Heart left ventricle (tissue), 13 donors: ENCODE data around the gene PCNT.

Experiments used
- POLR2A ChIP-seq, 2 donors: fragments of 450-650 bp; IDR thresholded peaks; one replicate each; pipeline ENCODE4 v1.6.1; 2017; ENCODE audit warnings: antibody characterized with exemption in 2 of 2, mild to moderate bottlenecking in 2 of 2, moderate library complexity in 2 of 2
- TF ChIP-seq, protein P1 (sequence below), 12 donors: fragments of 200-600 bp; sonication (generic) in 4 of 12; IDR thresholded peaks; one replicate each; pipeline versions ENCODE4 v1.5.0 to v1.8.0; 2018 to 2022; ENCODE audit warnings: antibody characterized with exemption in 12 of 12, mild to moderate bottlenecking in 5 of 12
- donor health status: ischemic (EF 13 %, LVEDD 7.1; RV severe dilation, severe dysfunction).
- donor health status: DM: no; HTN: yes; CAD: no.
- donor health status: DM: no; HTN: no; CAD: no.
- donor health status: ischemic (EF 25% LVEDD 6.9; RV normal size, moderate dysfunction).
- donor health status: ischemic (EF 25% LVEDD 5.7; RV mildly dilated, moderate dysfunction).
- donor health status: ischemic (EF 35%, LVEDD 5.7; RV mildly dilated, moderate dysfunction).
- donor health status: nonischemic (EF 11% LVEDD 7.7; RV severe dilation, severe dysfunction).
- donor health status: DM: yes; HTN: yes; CAD: no.
- donor health status: PGD.
- donor health status: ischemic (EF 29% LVEDD 5.4; RV normal size, mild dysfunction).
- donor health status: nonischemic (EF 23%, LVEDD 6.1; RV moderate dilation, normal function).

DNA sequence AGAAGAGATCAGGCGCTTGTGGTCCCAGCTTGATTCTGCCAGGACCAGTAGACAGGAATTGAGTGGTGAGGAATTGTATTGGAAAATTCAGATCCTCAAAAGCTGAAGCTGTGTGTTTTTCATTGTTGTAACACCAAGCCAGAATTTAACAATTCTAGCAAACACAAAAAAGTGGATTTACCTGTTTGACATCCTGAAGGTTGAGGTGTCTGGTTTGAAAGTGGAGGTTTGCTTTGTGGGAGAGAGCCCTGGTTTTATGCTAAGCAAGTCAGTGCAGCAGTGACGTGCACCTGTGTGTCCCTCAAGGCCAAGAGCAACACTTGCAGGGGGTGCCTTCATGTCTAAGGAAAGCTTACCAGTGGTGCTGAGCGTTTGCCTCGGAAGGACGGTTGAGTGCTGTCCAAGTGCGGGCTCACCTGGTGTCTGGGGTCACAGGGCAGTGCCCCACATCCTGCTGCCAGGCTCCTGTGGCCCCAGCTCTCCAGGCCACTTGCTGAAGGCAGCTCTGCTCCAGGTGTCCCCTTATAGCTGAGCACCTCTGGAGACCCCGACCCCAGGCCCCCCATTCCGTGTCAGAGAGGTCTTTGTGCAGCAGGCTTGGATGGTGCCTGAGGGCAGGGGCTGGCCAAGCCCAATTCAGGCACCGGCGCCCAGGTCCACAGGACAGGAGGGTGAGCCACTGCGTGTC lies 27.7 kb downstream of the PCNT start:
- TF ChIP-seq, protein P1, sequence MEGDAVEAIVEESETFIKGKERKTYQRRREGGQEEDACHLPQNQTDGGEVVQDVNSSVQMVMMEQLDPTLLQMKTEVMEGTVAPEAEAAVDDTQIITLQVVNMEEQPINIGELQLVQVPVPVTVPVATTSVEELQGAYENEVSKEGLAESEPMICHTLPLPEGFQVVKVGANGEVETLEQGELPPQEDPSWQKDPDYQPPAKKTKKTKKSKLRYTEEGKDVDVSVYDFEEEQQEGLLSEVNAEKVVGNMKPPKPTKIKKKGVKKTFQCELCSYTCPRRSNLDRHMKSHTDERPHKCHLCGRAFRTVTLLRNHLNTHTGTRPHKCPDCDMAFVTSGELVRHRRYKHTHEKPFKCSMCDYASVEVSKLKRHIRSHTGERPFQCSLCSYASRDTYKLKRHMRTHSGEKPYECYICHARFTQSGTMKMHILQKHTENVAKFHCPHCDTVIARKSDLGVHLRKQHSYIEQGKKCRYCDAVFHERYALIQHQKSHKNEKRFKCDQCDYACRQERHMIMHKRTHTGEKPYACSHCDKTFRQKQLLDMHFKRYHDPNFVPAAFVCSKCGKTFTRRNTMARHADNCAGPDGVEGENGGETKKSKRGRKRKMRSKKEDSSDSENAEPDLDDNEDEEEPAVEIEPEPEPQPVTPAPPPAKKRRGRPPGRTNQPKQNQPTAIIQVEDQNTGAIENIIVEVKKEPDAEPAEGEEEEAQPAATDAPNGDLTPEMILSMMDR (IDR thresholded peaks at IDR 0.05): no peak
- TF ChIP-seq POLR2A (IDR thresholded peaks at IDR 0.05): no peak
